HepG2 (cell line): Measurements from ENCODE around the gene FUT8. TPM values are rescaled to one million over a fixed set of nuclear protein-coding genes. Genes with fewer than 3 reads are reported as not detected.

Experiments used
- ASH2L ChIP-seq: fragments of 300-600, 200-600 bp; sonication (generic); IDR thresholded peaks from 2 replicates; pipeline ENCODE4 v1.7.0; 2017; ENCODE audit warnings: low read depth, mild to moderate bottlenecking, moderate library complexity, mixed read lengths, low read length; ENCODE audit not compliant: insufficient read length
- BCL6 ChIP-seq: IDR thresholded peaks from 2 replicates; pipeline ENCODE4 v1.6.1; 2016; ENCODE audit warnings: missing genetic modification reagents, missing compliant biosample characterization
- FOXA3 ChIP-seq: IDR thresholded peaks from 2 replicates; pipeline ENCODE4 v1.6.1; 2016; ENCODE audit warnings: missing genetic modification reagents, missing compliant biosample characterization
- FOXM1 ChIP-seq: sonication (generic); formaldehyde crosslinking; IDR thresholded peaks from 2 replicates; pipeline ENCODE4 v1.5.0; 2020; ENCODE audit warnings: missing genetic modification reagents
- HNRNPLL ChIP-seq: fragments of 200-400 bp; formaldehyde crosslinking; IDR thresholded peaks from 2 replicates; pipeline ENCODE4 v1.6.1; 2017; ENCODE audit warnings: mild to moderate bottlenecking, low read depth, low read length; ENCODE audit not compliant: poor library complexity, severe bottlenecking
- NCOA2 ChIP-seq: sonication (generic); formaldehyde crosslinking; IDR thresholded peaks from 2 replicates; pipeline ENCODE4 v1.8.0; 2022; ENCODE audit warnings: inconsistent platforms
- NR2F6 ChIP-seq, 2 experiments: IDR thresholded peaks; 2 replicates each; pipeline ENCODE4 v1.6.1; 2016; ENCODE audit warnings: antibody characterized with exemption in 1 of 2, mild to moderate bottlenecking in 1 of 2
- RXRA ChIP-seq: sonication (generic); formaldehyde crosslinking; IDR thresholded peaks from 2 replicates; pipeline ENCODE4 v1.5.1; 2020; ENCODE audit warnings: missing genetic modification reagents
- SALL1 ChIP-seq: sonication (generic); formaldehyde crosslinking; IDR thresholded peaks from 2 replicates; pipeline ENCODE4 v1.8.0; 2022; ENCODE audit warnings: mild to moderate bottlenecking, missing genetic modification reagents
- SOX13 ChIP-seq, 3 experiments: fragments of 450-650 bp in 1 of 3; sonication (generic) in 1 of 3; formaldehyde crosslinking in 1 of 3; IDR thresholded peaks in 2 of 3; conservative IDR thresholded peaks in 1 of 3; 2 replicates each; pipeline versions ENCODE4 v1.5.0 to v1.6.1; 2016 to 2020; ENCODE audit warnings: antibody characterized with exemption in 1 of 3, mild to moderate bottlenecking in 1 of 3, missing compliant biosample characterization in 1 of 3, missing genetic modification reagents in 1 of 3, moderate library complexity in 1 of 3
- ZBTB1 ChIP-seq: sonication (generic); formaldehyde crosslinking; IDR thresholded peaks from 2 replicates; pipeline ENCODE4 v1.4.0; 2020; ENCODE audit warnings: missing genetic modification reagents, borderline replicate concordance
- ZMYM3 ChIP-seq: sonication (generic); formaldehyde crosslinking; IDR thresholded peaks from 2 replicates; pipeline ENCODE4 v1.5.1; 2020; ENCODE audit warnings: mild to moderate bottlenecking, missing genetic modification reagents
- ZNF20 ChIP-seq: sonication (generic); formaldehyde crosslinking; IDR thresholded peaks from 2 replicates; pipeline ENCODE4 v1.4.0; 2020; ENCODE audit warnings: mild to moderate bottlenecking, moderate library complexity, missing genetic modification reagents
- ZNF205 ChIP-seq: IDR thresholded peaks from 2 replicates; pipeline ENCODE4 v1.6.1; 2018; ENCODE audit warnings: missing biosample characterization, missing genetic modification reagents
- polyA plus RNA-seq, 8 experiments: library from polyadenylated mRNA; depleted of rRNA in 3 of 8; stranded (reverse) in 7 of 8; unstranded in 1 of 8; fragments of >200 nt; fragmentation: Illumina TruSeq in 4 of 8; extraction: Trizol in 4 of 8; gene quantifications; 2 replicates each; pipeline versions ENCODE4 v1.2.1 to v1.2.3, GENCODE V29; 2011 to 2016; ENCODE audit warnings: low read depth in 4 of 8, missing spikeins in 1 of 8, mixed read lengths in 1 of 8; ENCODE audit not compliant: insufficient read depth in 1 of 8
- total RNA-seq, 5 experiments: library from RNA; depleted of rRNA; stranded (reverse); fragments of >200 nt; fragmentation: Illumina TruSeq; extraction: Trizol; gene quantifications; 2 replicates each; pipeline ENCODE4 v1.2.3, GENCODE V29; 2016; ENCODE audit warnings: low read depth in 1 of 5
- TF ChIP-seq, protein P1 (sequence below): sonication (generic); formaldehyde crosslinking; IDR thresholded peaks from 2 replicates; pipeline ENCODE4 v1.4.0; 2020; ENCODE audit warnings: missing genetic modification reagents
- TF ChIP-seq, protein P2 (sequence below): sonication (generic); formaldehyde crosslinking; IDR thresholded peaks from 2 replicates; pipeline ENCODE4 v1.4.0; 2020; ENCODE audit warnings: low read depth, mild to moderate bottlenecking, missing genetic modification reagents
- TF ChIP-seq, protein P3 (sequence below): sonication (generic); formaldehyde crosslinking; IDR thresholded peaks from 2 replicates; pipeline ENCODE4 v1.8.1; 2023; ENCODE audit warnings: mild to moderate bottlenecking, moderate library complexity, missing genetic modification reagents
- TF ChIP-seq, protein P4 (sequence below): sonication (generic); formaldehyde crosslinking; IDR thresholded peaks from 2 replicates; pipeline ENCODE4 v1.8.1; 2023; ENCODE audit warnings: mild to moderate bottlenecking, inconsistent platforms, moderate library complexity, missing genetic modification reagents, borderline replicate concordance
- TF ChIP-seq, protein P5 (sequence below): sonication (generic); formaldehyde crosslinking; IDR thresholded peaks from 2 replicates; pipeline ENCODE4 v1.5.0; 2020; ENCODE audit warnings: mild to moderate bottlenecking, missing genetic modification reagents, borderline replicate concordance

Gene FUT8
- total and polyA plus RNA-seq, 2 of the 13 experiments (the other 11 are each of a cell fraction or from before 2014, with no cell fraction given), result 9.3 to 17.5 TPM

DNA sequence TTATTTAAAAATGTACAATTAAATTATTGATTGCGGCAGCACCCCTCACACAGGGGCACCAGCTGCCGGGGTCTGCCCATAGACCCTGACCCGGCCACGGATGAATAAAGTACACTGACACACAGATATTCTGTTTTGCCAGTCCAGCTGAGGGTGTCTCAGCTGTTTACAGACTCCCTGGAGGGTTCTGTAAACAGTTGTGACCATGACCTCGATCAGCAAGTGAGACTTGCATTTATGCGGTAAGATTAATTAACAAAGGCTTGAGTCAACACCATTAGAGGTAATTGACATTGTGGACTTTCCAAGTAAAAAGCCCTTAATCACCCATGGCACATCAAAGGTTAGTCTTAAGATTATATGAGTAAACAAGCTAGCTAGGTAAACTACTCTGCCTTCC, 94.3 kb downstream of the FUT8 start (continued):
- TF ChIP-seq, protein P1, sequence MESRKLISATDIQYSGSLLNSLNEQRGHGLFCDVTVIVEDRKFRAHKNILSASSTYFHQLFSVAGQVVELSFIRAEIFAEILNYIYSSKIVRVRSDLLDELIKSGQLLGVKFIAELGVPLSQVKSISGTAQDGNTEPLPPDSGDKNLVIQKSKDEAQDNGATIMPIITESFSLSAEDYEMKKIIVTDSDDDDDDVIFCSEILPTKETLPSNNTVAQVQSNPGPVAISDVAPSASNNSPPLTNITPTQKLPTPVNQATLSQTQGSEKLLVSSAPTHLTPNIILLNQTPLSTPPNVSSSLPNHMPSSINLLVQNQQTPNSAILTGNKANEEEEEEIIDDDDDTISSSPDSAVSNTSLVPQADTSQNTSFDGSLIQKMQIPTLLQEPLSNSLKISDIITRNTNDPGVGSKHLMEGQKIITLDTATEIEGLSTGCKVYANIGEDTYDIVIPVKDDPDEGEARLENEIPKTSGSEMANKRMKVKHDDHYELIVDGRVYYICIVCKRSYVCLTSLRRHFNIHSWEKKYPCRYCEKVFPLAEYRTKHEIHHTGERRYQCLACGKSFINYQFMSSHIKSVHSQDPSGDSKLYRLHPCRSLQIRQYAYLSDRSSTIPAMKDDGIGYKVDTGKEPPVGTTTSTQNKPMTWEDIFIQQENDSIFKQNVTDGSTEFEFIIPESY (CRISPR knock-in tag), result no peak
- TF ChIP-seq SALL1 (no peak), FOXM1 (no peak), ZNF205 (CRISPR knock-in tag) (no peak), BCL6 (CRISPR knock-in tag) (0 out of 2 replicates have a peak, but pooled peaks have one; percentile 32), ASH2L (no peak), RXRA (CRISPR knock-in tag) (no peak), NCOA2 (CRISPR knock-in tag) (no peak), FOXA3 (CRISPR knock-in tag) (peak; percentile 65), ZNF20 (CRISPR knock-in tag) (no peak), ZMYM3 (CRISPR knock-in tag) (no peak), NR2F6 (IDR thresholded peaks at IDR 0.05) (no peak), NR2F6 (CRISPR knock-in tag; IDR thresholded peaks at IDR 0.05) (0 out of 2 replicates have a peak, but pooled peaks have one; percentile 40), ZBTB1 (CRISPR knock-in tag) (no peak), SOX13 (IDR thresholded peaks at IDR 0.05) (no peak), SOX13 (CRISPR knock-in tag; conservative IDR thresholded peaks at IDR 0.05 in 1 of 2, IDR thresholded peaks at IDR 0.05 in 1 of 2) (peak in 1 of 2 experiments; percentile 55; a peak in 2 of 4 replicates), HNRNPLL (no peak)
- TF ChIP-seq, protein P2, sequence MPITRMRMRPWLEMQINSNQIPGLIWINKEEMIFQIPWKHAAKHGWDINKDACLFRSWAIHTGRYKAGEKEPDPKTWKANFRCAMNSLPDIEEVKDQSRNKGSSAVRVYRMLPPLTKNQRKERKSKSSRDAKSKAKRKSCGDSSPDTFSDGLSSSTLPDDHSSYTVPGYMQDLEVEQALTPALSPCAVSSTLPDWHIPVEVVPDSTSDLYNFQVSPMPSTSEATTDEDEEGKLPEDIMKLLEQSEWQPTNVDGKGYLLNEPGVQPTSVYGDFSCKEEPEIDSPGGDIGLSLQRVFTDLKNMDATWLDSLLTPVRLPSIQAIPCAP (CRISPR knock-in tag), result no peak
- TF ChIP-seq, protein P3, sequence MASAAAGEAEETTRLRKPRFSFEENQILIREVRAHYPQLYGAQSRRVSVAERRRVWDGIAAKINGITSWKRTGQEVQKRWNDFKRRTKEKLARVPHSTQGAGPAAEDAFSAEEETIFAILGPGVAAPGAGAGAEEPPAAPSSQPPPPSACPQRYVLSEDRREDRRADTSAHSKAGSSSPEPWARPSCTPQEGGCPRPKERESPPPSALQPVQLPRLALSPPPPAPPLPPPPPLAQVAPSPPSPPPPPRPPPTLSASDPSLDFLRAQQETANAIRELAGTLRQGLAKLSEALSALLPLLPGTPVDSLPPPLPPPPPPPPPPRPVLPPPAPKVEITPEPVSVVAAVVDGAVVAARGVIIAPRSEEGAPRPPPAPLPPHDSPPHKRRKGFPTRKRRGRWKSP (CRISPR knock-in tag), result no peak
- TF ChIP-seq, protein P4, sequence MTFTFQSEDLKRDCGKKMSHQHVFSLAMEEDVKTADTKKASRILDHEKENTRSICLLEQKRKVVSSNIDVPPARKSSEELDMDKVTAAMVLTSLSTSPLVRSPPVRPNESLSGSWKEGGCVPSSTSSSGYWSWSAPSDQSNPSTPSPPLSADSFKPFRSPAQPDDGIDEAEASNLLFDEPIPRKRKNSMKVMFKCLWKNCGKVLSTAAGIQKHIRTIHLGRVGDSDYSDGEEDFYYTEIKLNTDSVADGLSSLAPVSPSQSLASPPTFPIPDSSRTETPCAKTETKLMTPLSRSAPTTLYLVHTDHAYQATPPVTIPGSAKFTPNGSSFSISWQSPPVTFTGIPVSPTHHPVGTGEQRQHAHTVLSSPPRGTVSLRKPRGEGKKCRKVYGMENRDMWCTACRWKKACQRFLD (CRISPR knock-in tag), result no peak
- TF ChIP-seq, protein P5, sequence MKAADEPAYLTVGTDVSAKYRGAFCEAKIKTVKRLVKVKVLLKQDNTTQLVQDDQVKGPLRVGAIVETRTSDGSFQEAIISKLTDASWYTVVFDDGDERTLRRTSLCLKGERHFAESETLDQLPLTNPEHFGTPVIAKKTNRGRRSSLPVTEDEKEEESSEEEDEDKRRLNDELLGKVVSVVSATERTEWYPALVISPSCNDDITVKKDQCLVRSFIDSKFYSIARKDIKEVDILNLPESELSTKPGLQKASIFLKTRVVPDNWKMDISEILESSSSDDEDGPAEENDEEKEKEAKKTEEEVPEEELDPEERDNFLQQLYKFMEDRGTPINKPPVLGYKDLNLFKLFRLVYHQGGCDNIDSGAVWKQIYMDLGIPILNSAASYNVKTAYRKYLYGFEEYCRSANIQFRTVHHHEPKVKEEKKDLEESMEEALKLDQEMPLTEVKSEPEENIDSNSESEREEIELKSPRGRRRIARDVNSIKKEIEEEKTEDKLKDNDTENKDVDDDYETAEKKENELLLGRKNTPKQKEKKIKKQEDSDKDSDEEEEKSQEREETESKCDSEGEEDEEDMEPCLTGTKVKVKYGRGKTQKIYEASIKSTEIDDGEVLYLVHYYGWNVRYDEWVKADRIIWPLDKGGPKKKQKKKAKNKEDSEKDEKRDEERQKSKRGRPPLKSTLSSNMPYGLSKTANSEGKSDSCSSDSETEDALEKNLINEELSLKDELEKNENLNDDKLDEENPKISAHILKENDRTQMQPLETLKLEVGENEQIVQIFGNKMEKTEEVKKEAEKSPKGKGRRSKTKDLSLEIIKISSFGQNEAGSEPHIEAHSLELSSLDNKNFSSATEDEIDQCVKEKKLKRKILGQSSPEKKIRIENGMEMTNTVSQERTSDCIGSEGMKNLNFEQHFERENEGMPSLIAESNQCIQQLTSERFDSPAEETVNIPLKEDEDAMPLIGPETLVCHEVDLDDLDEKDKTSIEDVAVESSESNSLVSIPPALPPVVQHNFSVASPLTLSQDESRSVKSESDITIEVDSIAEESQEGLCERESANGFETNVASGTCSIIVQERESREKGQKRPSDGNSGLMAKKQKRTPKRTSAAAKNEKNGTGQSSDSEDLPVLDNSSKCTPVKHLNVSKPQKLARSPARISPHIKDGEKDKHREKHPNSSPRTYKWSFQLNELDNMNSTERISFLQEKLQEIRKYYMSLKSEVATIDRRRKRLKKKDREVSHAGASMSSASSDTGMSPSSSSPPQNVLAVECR (CRISPR knock-in tag), result no peak
